Naive thymus-derived CD4-positive, alpha-beta T cell (primary cell): ENCODE measurements around the gene RBM23. TPM values are rescaled to one million over a fixed set of nuclear protein-coding genes. Genes with fewer than 3 reads are reported as not detected.

Source experiments
- ATAC-seq: fragments of 150-1000 bp; cut with Tn5 transposase; 2 replicates; pipeline ENCODE4 v1.10.0; 2021; ENCODE audit warnings: mild to moderate bottlenecking, moderate library complexity
- CTCF ChIA-PET: fragments of 350-600 bp; sonication (Branson Sonifier 250); formaldehyde crosslinking; loops from one replicate; lab custom pipeline; 2021; ENCODE audit warnings: antibody characterized with exemption; lab: Charles Lee
- POLR2A ChIA-PET: fragments of 350-600 bp; sonication (Branson Sonifier 250); formaldehyde crosslinking; loops from one replicate; lab custom pipeline; 2021; ENCODE audit warnings: antibody characterized with exemption, inconsistent platforms; lab: Charles Lee
- DNase-seq, 9 donors: peaks; one replicate each; pipeline versions ENCODE4 v3.0.0 to v3.0.0-alpha.2; 2020 to 2022; ENCODE audit warnings: mixed read lengths in 1 of 9
- H3K27ac ChIP-seq: one replicate; pipeline ENCODE4 v1.7.0; 2013; ENCODE audit warnings: mild to moderate bottlenecking, low read depth, low read length, moderate library complexity
- H3K27me3 ChIP-seq, 2 donors: one replicate each; pipeline ENCODE4 v1.7.0; 2013; ENCODE audit warnings: low read length in 2 of 2, mild to moderate bottlenecking in 2 of 2, moderate library complexity in 2 of 2; ENCODE audit not compliant: control insufficient read depth in 2 of 2, insufficient read depth in 2 of 2
- H3K36me3 ChIP-seq, 3 experiments: 1 replicate in 2 of 3; 2 replicates in 1 of 3; pipeline ENCODE4 v1.7.0; 2013; ENCODE audit warnings: low read length in 3 of 3, mild to moderate bottlenecking in 3 of 3, moderate library complexity in 1 of 3; ENCODE audit not compliant: insufficient read depth in 3 of 3, control insufficient read depth in 2 of 3
- H3K4me1 ChIP-seq, 2 donors: one replicate each; pipeline ENCODE4 v1.7.0; 2013; ENCODE audit warnings: low read length in 2 of 2, mild to moderate bottlenecking in 2 of 2, moderate library complexity in 1 of 2; ENCODE audit not compliant: control insufficient read depth in 2 of 2, insufficient read depth in 2 of 2
- H3K4me3 ChIP-seq: 2 replicates; pipeline ENCODE4 v1.7.0; 2013; ENCODE audit warnings: mild to moderate bottlenecking, low read length
- H3K9me3 ChIP-seq, 3 experiments: 1 replicate in 2 of 3; 2 replicates in 1 of 3; pipeline ENCODE4 v1.7.0; 2013; ENCODE audit warnings: low read length in 3 of 3; ENCODE audit not compliant: control insufficient read depth in 2 of 3
- H3K27ac Mint-ChIP-seq, 9 donors: one replicate each; pipeline ENCODE4 v1.8.0; 2020 to 2022; ENCODE audit warnings: mixed read lengths in 9 of 9, mild to moderate bottlenecking in 8 of 9, moderate library complexity in 5 of 9, inconsistent platforms in 2 of 9
- H3K27me3 Mint-ChIP-seq, 5 donors: one replicate each; pipeline ENCODE4 v1.8.0; 2021 to 2022; ENCODE audit warnings: mixed read lengths in 5 of 5, mild to moderate bottlenecking in 1 of 5
- H3K36me3 Mint-ChIP-seq, 5 donors: one replicate each; pipeline ENCODE4 v1.8.0; 2020 to 2022; ENCODE audit warnings: mixed read lengths in 5 of 5, mild to moderate bottlenecking in 3 of 5, inconsistent platforms in 1 of 5
- H3K4me1 Mint-ChIP-seq, 7 donors: one replicate each; pipeline ENCODE4 v1.8.0; 2020 to 2022; ENCODE audit warnings: mixed read lengths in 7 of 7, mild to moderate bottlenecking in 3 of 7, inconsistent platforms in 1 of 7
- H3K4me3 Mint-ChIP-seq, 10 donors: one replicate each; pipeline ENCODE4 v1.8.0; 2020 to 2022; ENCODE audit warnings: mild to moderate bottlenecking in 10 of 10, mixed read lengths in 10 of 10, moderate library complexity in 6 of 10, inconsistent platforms in 2 of 10
- H3K9me3 Mint-ChIP-seq, 11 donors: one replicate each; pipeline ENCODE4 v1.8.0; 2020 to 2022; ENCODE audit warnings: mixed read lengths in 11 of 11, mild to moderate bottlenecking in 4 of 11, inconsistent platforms in 1 of 11, moderate library complexity in 1 of 11
- intact Hi-C, 2 donors: fragments of 100-400 bp; cut with micrococcal nuclease; formaldehyde crosslinking; loops; one replicate each; pipeline ENCODE4 v1.15.1; 2023
- polyA plus RNA-seq, 2 donors: library from polyadenylated mRNA; unstranded; fragments of 300-500 nt; fragmentation: Illumina TruSeq; gene quantifications; one replicate each; pipeline ENCODE4 v1.2.3, GENCODE V29; 2021
- total RNA-seq, 6 experiments: library from RNA in 5 of 6; stranded (reverse) in 5 of 6; gene quantifications; 1 replicate in 5 of 6; 2 replicates in 1 of 6; pipeline ENCODE4 v1.2.3 and lab custom pipeline; 2021 to 2026

The RBM23 gene
- total and polyA plus RNA-seq, 7 experiments from 2014 or later: 51.2 to 140 (median 95.3) TPM

DNA sequence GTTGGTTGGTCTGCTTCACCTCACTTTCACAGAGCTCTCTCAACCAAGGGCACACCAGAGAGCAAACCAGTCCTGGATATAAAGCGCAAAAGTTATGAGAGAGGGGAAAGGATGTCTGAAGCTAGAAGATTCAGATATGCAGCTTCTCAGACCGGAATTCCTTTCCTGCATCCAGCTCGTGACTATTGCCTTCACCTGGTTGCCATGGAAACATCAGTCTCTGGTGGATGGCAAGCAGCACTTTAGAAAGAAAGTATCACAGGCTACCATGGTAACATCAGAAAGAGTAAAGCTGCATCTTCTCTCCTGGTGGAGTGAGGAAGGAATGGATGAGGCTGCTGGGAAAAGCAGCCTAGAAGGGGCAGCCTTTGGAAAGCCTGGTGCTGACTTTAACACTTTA lies 22.2 kb downstream of the RBM23 start:
- Histone ChIP-seq H3K4me3 (no peak overlapping the region), H3K9me3 (no peaks in the 10 kb centered on the region), H3K27me3 (no peaks in the 10 kb centered on the region), H3K27ac (no peak overlapping the region), H3K4me1 (peaks cover 0 to 4% of the 10 kb centered on the region in 2 donors), H3K36me3 (peaks cover 1 to 17% (median 5%) of the 10 kb centered on the region in 3 experiments)
- intact Hi-C loops: no loop called here
- POLR2A ChIA-PET: interaction anchor here (1.2 to 1.8 kb wide), 3 partner anchors 8 to 14 kb away, joined by 4 to 9 read pairs (median 7); partner anchors contain the start of gene REM2
- Mint-ChIP-seq H3K9me3 (no peaks in the 10 kb centered on the region), H3K27ac (peak overlapping the region in 3 of 9 donors; percentile 10 to 23 (median 21)), H3K36me3 (peaks cover 8 to 27% (median 15%) of the 10 kb centered on the region in 5 donors), H3K27me3 (no peaks in the 10 kb centered on the region), H3K4me1 (peaks cover 11 to 24% (median 15%) of the 10 kb centered on the region in 7 donors), H3K4me3 (no peak overlapping the region)
- CTCF ChIA-PET: interaction anchor here (0.6 to 2.0 kb wide), 7 partner anchors 11 to 326 kb away, joined by 3 to 12 read pairs (median 6); no protein-coding TSS in a partner anchor
- ATAC-seq (no peak), DNase-seq (no peak)

GRCh38 chr14:22896356-22896755 lies 22.6 kb downstream of the RBM23 start:
- DNase-seq (no peak), ATAC-seq (no peak)
- POLR2A ChIA-PET: interaction anchor here (0.9 to 1.8 kb wide), 4 partner anchors 8 to 38 kb away, joined by 4 to 9 read pairs (median 6); partner anchors contain the start of gene REM2
- H3K27ac Mint-ChIP-seq: peak overlapping the region in 3 of 9 donors; percentile 10 to 23 (median 21)
- peaks cover 0 to 4% of the 10 kb centered on the region in 2 donors for H3K4me1 ChIP-seq
- H3K36me3 Mint-ChIP-seq: peaks cover 7 to 23% (median 11%) of the 10 kb centered on the region in 5 donors
- no peak overlapping the region for H3K27ac ChIP-seq
- peaks cover 0 to 13% (median 5%) of the 10 kb centered on the region in 3 experiments for H3K36me3 ChIP-seq
- CTCF ChIA-PET: interaction anchor here (0.6 to 2.0 kb wide), 9 partner anchors 10 to 325 kb away, joined by 3 to 12 read pairs (median 5); no protein-coding TSS in a partner anchor
- no peaks in the 10 kb centered on the region for H3K9me3 Mint-ChIP-seq
- no peak overlapping the region for H3K4me3 ChIP-seq
- no peaks in the 10 kb centered on the region for H3K27me3 ChIP-seq
- no peak overlapping the region for H3K4me3 Mint-ChIP-seq
- intact Hi-C loops: no loop called here
- no peaks in the 10 kb centered on the region for H3K27me3 Mint-ChIP-seq
- H3K9me3 ChIP-seq: no peaks in the 10 kb centered on the region
- peaks cover 11 to 22% (median 15%) of the 10 kb centered on the region in 7 donors for H3K4me1 Mint-ChIP-seq

DNA sequence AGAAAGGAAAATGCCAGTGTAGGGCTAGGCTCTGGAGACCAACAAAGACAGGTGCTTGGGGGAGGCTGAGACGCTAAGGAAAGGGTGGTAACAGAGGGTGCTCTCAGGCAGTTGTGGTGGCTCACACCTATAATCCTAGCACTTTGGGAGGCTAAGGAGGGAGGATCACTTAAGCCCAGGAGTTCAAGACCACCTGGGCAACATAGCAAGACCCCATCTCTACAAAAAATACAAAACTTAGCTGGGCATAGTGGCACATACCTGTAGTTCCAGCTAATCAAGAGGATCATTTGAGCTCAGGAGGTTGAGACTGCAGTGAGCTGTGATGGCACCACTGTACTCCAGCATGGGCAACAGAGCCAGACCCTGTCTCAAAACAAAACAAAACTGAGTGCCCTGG lies 23.5 kb downstream of the RBM23 start:
- ATAC-seq: no peak
- intact Hi-C loops: no loop called here
- no peak for DNase-seq
- peaks cover 0 to 4% of the 10 kb centered on the region in 2 donors for H3K4me1 ChIP-seq
- H3K27me3 ChIP-seq: no peaks in the 10 kb centered on the region
- peak overlapping the region in 1 of 9 donors; percentile 17 for H3K27ac Mint-ChIP-seq
- no peak overlapping the region for H3K4me3 ChIP-seq
- no peak overlapping the region for H3K4me3 Mint-ChIP-seq
- peaks cover 6 to 15% (median 12%) of the 10 kb centered on the region in 7 donors for H3K4me1 Mint-ChIP-seq
- no peak overlapping the region for H3K27ac ChIP-seq
- H3K9me3 Mint-ChIP-seq: no peaks in the 10 kb centered on the region
- ChIA-PET CTCF (interaction anchor here (1.1 to 2.0 kb wide), 6 partner anchors 10 to 325 kb away, joined by 3 to 8 read pairs (median 6); no protein-coding TSS in a partner anchor), POLR2A (interaction anchor here (0.6 to 1.8 kb wide), 7 partner anchors 9 to 200 kb away, joined by 4 to 9 read pairs (median 4); partner anchors contain the start of genes ACIN1, C14orf119 and REM2)
- H3K36me3 ChIP-seq: peaks cover 0 to 7% (median 0%) of the 10 kb centered on the region in 3 experiments
- H3K36me3 Mint-ChIP-seq: peaks cover 0 to 18% (median 9%) of the 10 kb centered on the region in 5 donors
- H3K9me3 ChIP-seq: no peaks in the 10 kb centered on the region
- H3K27me3 Mint-ChIP-seq: no peaks in the 10 kb centered on the region

DNA sequence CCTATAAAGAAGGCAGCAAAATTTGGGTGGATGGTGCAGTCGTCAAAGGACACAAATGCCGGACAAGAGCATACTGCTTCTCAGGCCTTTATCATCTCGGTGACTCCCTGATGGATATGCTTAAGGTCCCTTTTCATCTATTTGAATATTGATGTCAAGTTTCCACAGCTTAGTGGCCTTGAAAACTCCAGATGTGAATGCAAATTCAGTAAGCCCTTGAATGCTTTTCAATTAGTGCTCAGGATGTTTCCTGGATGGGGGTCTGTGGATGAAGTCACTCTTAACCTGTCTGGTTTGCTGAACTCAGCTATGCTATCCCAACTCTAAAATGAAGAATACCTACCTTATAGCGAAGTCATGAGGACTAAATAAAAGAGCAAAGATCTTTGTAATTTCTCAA lies 25.2 kb downstream of the RBM23 start:
- intact Hi-C loops: no loop called here
- DNase-seq (no peak), ATAC-seq (no peak)
- H3K4me3 ChIP-seq: no peak overlapping the region
- Mint-ChIP-seq H3K27ac (peak overlapping the region in 1 of 9 donors; percentile 41), H3K27me3 (no peaks in the 10 kb centered on the region), H3K4me3 (no peak overlapping the region), H3K36me3 (peaks cover 0 to 19% (median 12%) of the 10 kb centered on the region in 5 donors), H3K9me3 (no peaks in the 10 kb centered on the region), H3K4me1 (peaks cover 11 to 21% (median 18%) of the 10 kb centered on the region in 7 donors)
- H3K27me3 ChIP-seq: no peaks in the 10 kb centered on the region
- H3K9me3 ChIP-seq: no peaks in the 10 kb centered on the region
- POLR2A ChIA-PET: interaction anchor here (1.5 kb wide), 1 partner anchor 11 kb away, joined by 4 read pairs; the partner anchor contains the start of gene REM2
- no peak overlapping the region for H3K27ac ChIP-seq
- H3K4me1 ChIP-seq: peaks cover 2 to 14% of the 10 kb centered on the region in 2 donors
- CTCF ChIA-PET: interaction anchor here (0.6 to 1.2 kb wide), 2 partner anchors 39 to 71 kb away, joined by 4 read pairs; no protein-coding TSS in a partner anchor
- H3K36me3 ChIP-seq: peaks cover 0 to 3% (median 0%) of the 10 kb centered on the region in 3 experiments

- H3K27ac Mint-ChIP-seq: no peak overlapping the region
- no peak overlapping the region for H3K4me3 ChIP-seq
- H3K9me3 ChIP-seq: no peaks in the 10 kb centered on the region
- H3K4me1 ChIP-seq: peaks cover 10 to 25% of the 10 kb centered on the region in 2 donors
- H3K27me3 Mint-ChIP-seq: no peaks in the 10 kb centered on the region
- ATAC-seq (no peak), DNase-seq (no peak)
- peaks cover 21 to 31% (median 24%) of the 10 kb centered on the region in 7 donors for H3K4me1 Mint-ChIP-seq
- CTCF ChIA-PET: interaction anchor here (1.4 to 1.7 kb wide), 3 partner anchors 10 to 20 kb away, joined by 3 to 6 read pairs (median 3); no protein-coding TSS in a partner anchor
- intact Hi-C loops: no loop called here
- no peaks in the 10 kb centered on the region for H3K27me3 ChIP-seq
- H3K4me3 Mint-ChIP-seq: no peak overlapping the region
- H3K36me3 ChIP-seq: peaks cover 0 to 3% (median 0%) of the 10 kb centered on the region in 3 experiments
- no peak overlapping the region for H3K27ac ChIP-seq
- H3K9me3 Mint-ChIP-seq: no peaks in the 10 kb centered on the region
- POLR2A ChIA-PET: no interaction called here
- peaks cover 0 to 15% (median 12%) of the 10 kb centered on the region in 5 donors for H3K36me3 Mint-ChIP-seq
These were observed 26.5 kb downstream of the RBM23 start for GRCh38 chr14:22892488-22892887.

DNA sequence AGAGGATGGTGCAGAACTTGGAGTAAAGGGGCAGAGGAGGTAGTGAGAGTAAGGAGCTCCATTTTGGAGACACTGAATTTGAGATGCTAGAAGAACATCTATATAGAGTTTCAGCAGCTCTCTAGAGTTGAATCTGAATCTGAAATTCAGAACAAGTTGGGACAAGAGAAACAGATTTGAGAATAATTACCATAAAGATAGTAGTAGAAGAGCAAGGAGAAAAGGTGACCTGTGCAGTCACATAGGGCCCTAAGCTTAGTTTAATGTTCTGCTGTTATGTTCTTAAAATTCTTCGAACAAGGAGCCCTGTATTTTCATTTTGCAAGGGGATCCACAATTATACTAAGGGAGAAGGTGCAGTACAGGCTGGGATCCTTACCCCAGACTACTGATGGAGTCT lies 28.5 kb downstream of the RBM23 start:
- Mint-ChIP-seq H3K4me1 (peaks cover 29 to 47% (median 39%) of the 10 kb centered on the region in 7 donors), H3K27ac (peak overlapping the region in 6 of 9 donors; percentile 3 to 96 (median 43)), H3K9me3 (no peaks in the 10 kb centered on the region), H3K27me3 (peaks cover 0 to 11% (median 0%) of the 10 kb centered on the region in 5 donors), H3K36me3 (peaks cover 0 to 15% (median 12%) of the 10 kb centered on the region in 5 donors), H3K4me3 (peak overlapping the region in 5 of 10 donors; percentile 1 to 100 (median 61))
- no peak for DNase-seq
- Histone ChIP-seq H3K27ac (no peak overlapping the region), H3K27me3 (no peaks in the 10 kb centered on the region), H3K9me3 (no peaks in the 10 kb centered on the region), H3K4me3 (no peak overlapping the region), H3K36me3 (no peaks in the 10 kb centered on the region), H3K4me1 (peaks cover 21 to 40% of the 10 kb centered on the region in 2 donors)
- ATAC-seq: no peak
- ChIA-PET POLR2A (interaction anchor here (0.6 to 10.6 kb wide), 10 partner anchors 10 to 344 kb away, joined by 3 to 145 read pairs (median 3); partner anchors contain the start of genes LRP10 and RBM23), CTCF (interaction anchor here (0.9 to 3.9 kb wide), 3 partner anchors 9 to 38 kb away, joined by 3 to 18 read pairs (median 4); no protein-coding TSS in a partner anchor)
- intact Hi-C loops: no loop called here
